H1 (cell line): Measurements from ENCODE around the gene TIAL1.

ENCODE experiments used
- CTCF ChIP-seq, 3 experiments: IDR thresholded peaks; 1 replicate in 2 of 3; 2 replicates in 1 of 3; pipeline versions ENCODE4 v1.5.1 to v1.6.1; 2011; ENCODE audit warnings: low read length in 3 of 3, mild to moderate bottlenecking in 3 of 3, inconsistent platforms in 2 of 3, low read depth in 1 of 3, moderate library complexity in 1 of 3; ENCODE audit not compliant: insufficient read depth in 1 of 3; ENCODE audit errors: control extremely low read depth in 1 of 3
- E2F6 ChIP-seq: IDR thresholded peaks from 2 replicates; pipeline ENCODE4 v1.6.1; 2012; ENCODE audit warnings: inconsistent platforms
- EZH2 ChIP-seq: fragments of 200-600 bp; sonication (generic); IDR thresholded peaks from 2 replicates; pipeline ENCODE4 v1.7.1; 2012; ENCODE audit warnings: low read depth, mild to moderate bottlenecking, moderate library complexity, low read length, inconsistent platforms; ENCODE audit not compliant: severe bottlenecking
- FOSL1 ChIP-seq: IDR thresholded peaks from 2 replicates; pipeline ENCODE4 v1.6.1; 2011; ENCODE audit warnings: mild to moderate bottlenecking, low read depth, low read length, moderate library complexity; ENCODE audit not compliant: insufficient read depth
- GABPA ChIP-seq: IDR thresholded peaks from 2 replicates; pipeline ENCODE4 v1.6.1; 2011; ENCODE audit warnings: mild to moderate bottlenecking, low read length, moderate library complexity, borderline replicate concordance; ENCODE audit not compliant: insufficient read depth
- GTF2F1 ChIP-seq: IDR thresholded peaks from 2 replicates; pipeline ENCODE4 v1.6.1; 2012; ENCODE audit warnings: low read depth, low read length, improper control_type of control experiment, borderline replicate concordance
- HDAC2 ChIP-seq, 2 experiments: fragments of 300-600 bp in 1 of 2; sonication (generic) in 1 of 2; IDR thresholded peaks; 2 replicates each; pipeline ENCODE4 v1.6.1; 2011 to 2012; ENCODE audit warnings: low read depth in 2 of 2, low read length in 2 of 2, mild to moderate bottlenecking in 2 of 2, moderate library complexity in 2 of 2, borderline replicate concordance in 1 of 2, inconsistent platforms in 1 of 2
- JUN ChIP-seq: IDR thresholded peaks from 2 replicates; pipeline ENCODE4 v1.6.1; 2011; ENCODE audit warnings: low read depth, mild to moderate bottlenecking, improper control_type of control experiment, low read length
- MAFK ChIP-seq: IDR thresholded peaks from 2 replicates; pipeline ENCODE4 v1.6.1; 2012; ENCODE audit warnings: low read depth, mild to moderate bottlenecking, improper control_type of control experiment, low read length
- POLR2A ChIP-seq, 2 experiments: IDR thresholded peaks; 1 replicate in 1 of 2; 2 replicates in 1 of 2; pipeline ENCODE4 v1.6.1; 2011; ENCODE audit warnings: low read depth in 2 of 2, low read length in 2 of 2, mild to moderate bottlenecking in 2 of 2; ENCODE audit errors: control extremely low read depth in 1 of 2
- SRF ChIP-seq: IDR thresholded peaks from 2 replicates; pipeline ENCODE4 v1.6.1; 2011; ENCODE audit warnings: mild to moderate bottlenecking, low read depth, low read length, moderate library complexity

DNA sequence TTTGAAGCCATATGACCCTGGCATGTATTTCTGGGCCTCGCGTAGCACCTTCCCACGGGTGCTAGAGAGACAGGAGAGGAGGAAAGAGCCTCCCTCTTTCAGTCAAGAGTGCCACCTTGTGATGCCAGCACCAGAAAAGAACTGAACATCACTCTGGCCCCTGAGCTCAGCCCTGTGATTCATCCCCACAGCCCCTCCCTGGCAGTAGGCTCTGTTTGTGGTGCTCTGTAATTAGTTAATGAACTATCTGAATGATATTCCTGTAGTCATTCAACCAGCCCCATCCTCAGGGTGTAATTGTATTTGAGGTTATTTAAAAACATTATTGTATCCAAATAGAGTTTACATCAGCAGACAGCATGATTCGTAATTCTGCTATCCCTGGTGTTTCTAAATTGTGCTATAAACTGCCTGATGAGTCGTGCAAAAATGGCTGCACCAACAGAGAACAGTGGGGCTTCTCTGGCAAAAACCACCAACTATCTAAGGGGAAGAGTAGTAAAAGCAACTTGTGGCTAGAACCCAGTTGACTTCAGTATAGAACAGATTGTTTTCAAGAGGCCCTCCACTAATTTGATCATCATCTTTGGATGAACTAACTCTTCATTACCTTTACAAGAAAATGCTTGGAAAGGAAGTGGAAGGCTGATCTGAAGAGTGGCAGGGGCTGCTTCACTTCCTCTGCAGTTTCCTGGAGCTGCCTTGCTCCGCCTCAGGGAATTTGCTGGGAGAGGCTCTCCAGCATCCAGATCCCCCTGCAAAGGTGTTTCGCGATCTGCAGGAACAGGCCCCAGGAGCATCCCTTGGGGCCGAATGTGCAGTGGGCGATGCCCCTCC, 23.7 kb upstream of the TIAL1 start:
- TF ChIP-seq SRF (no peak), MAFK (no peak), CTCF (IDR thresholded peaks at IDR 0.05; ENCODE audit: control extremely low read depth in 1 of 3, insufficient read depth in 1 of 3, low read depth in 1 of 3, low read length in 3 of 3) (no peak), EZH2 (no peak), GTF2F1 (no peak), HDAC2 (IDR thresholded peaks at IDR 0.05; ENCODE audit: borderline replicate concordance in 1 of 2, low read depth in 2 of 2, low read length in 2 of 2) (no peak), GABPA (no peak), JUN (no peak), POLR2A (IDR thresholded peaks at IDR 0.05; ENCODE audit: control extremely low read depth in 1 of 2, low read depth in 2 of 2, low read length in 2 of 2) (no peak), FOSL1 (no peak), E2F6 (no peak)
